Sigmoid colon (tissue), 4 donors: ENCODE measurements around the gene DAPK2.

Experiments
- CTCF ChIP-seq, 4 experiments: fragments of 450-650 bp in 3 of 4; fragments of 200-600 bp in 1 of 4; IDR thresholded peaks; one replicate each; pipeline ENCODE4 v1.5.1; 2016 to 2019; ENCODE audit warnings: antibody characterized with exemption in 4 of 4, mild to moderate bottlenecking in 3 of 4, moderate library complexity in 2 of 4
- POLR2A ChIP-seq, 2 donors: fragments of 450-650 bp; IDR thresholded peaks; one replicate each; pipeline ENCODE4 v1.6.1; 2016; ENCODE audit warnings: antibody characterized with exemption in 2 of 2, mild to moderate bottlenecking in 2 of 2, moderate library complexity in 2 of 2
- POLR2AphosphoS5 ChIP-seq, 4 donors: sonication (generic); formaldehyde crosslinking; IDR thresholded peaks; one replicate each; pipeline ENCODE4 v1.6.1; 2017; ENCODE audit warnings: antibody characterized with exemption in 4 of 4

DNA sequence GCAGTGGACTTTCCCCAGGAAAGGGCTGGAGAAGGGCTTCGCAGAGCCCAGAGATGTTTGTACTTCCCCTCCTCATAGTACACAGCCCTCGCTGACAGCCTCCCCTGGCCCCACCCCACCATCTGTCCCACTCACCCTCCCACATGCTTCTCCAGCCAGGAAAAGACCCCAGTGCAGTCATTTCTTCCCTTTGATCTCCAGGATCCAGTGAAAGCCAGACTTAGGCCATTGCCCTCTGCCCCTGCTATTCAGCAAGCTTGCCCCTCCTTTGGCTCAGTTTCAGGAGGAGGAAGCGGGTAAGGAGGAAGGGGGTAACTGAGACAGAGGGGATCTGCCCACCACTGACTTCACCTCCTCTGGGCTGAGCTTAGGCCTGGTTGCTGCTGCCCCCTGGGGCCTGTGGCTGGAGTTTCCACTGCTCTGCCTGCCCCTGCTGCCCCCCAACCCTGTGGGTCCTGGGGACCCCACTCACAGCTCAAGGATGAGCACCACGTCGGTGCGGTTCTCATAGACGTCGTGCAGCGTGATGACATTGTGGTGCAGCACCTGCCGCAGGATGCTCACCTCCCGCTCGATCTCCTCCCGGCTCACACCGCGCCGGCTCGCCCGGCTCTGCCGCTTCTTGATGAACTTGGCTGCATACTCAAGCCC lies 63.1 kb downstream of the DAPK2 start:
- TF ChIP-seq POLR2A (IDR thresholded peaks at IDR 0.05) (no peak), CTCF (IDR thresholded peaks at IDR 0.05) (no peak), POLR2AphosphoS5 (IDR thresholded peaks at IDR 0.05) (no peak)
